ENCODE measurements around the gene PTF1A. TPM values are rescaled to one million over a fixed set of nuclear protein-coding genes. Genes with fewer than 3 reads are reported as not detected.

Gene PTF1A
- total and polyA plus RNA-seq, 9 of the 15 experiments (the other 6 are each of a cell fraction or from before 2014, with no cell fraction given), result not detected

- no peak for TF ChIP-seq IRF1 (CRISPR knock-in tag; IDR thresholded peaks at IDR 0.05; ENCODE audit: borderline replicate concordance)
- no peak for TF ChIP-seq HIVEP1 (CRISPR knock-in tag; IDR thresholded peaks at IDR 0.05)
- TF ChIP-seq TGIF2 (CRISPR knock-in tag; IDR thresholded peaks at IDR 0.05), result no peak
- TF ChIP-seq XRCC3 (IDR thresholded peaks at IDR 0.05), result no peak
- TF ChIP-seq AFF1 (IDR thresholded peaks at IDR 0.05; ENCODE audit: low read depth in 1 of 2, partially characterized antibody in 2 of 2), result no peak
- TF ChIP-seq NR2C1 (IDR thresholded peaks at IDR 0.05), result no peak
- TF ChIP-seq NR2C1 (tag; IDR thresholded peaks at IDR 0.05), result no peak
- H2AFZ ChIP-seq (ENCODE audit: low read depth, low read length), result no peak overlapping the region
- H3K9me1 ChIP-seq (ENCODE audit: control insufficient read depth, insufficient read depth, low read length), result no peaks in the 10 kb centered on the region
- ChIA-PET CTCF (ENCODE audit: low intra/inter-chr PET ratio) (no interaction called here), POLR2A (no interaction called here)
- H3K27ac ChIP-seq (ENCODE audit: extremely low read depth, low read depth, low read length), result no peak overlapping the region
- no peak overlapping the region for H3K4me2 ChIP-seq (ENCODE audit: insufficient read depth, low read length)
- no peaks in the 10 kb centered on the region for H3K4me1 ChIP-seq (replicated peaks in 1 of 2; ENCODE audit: control insufficient read depth in 2 of 2, insufficient read depth in 2 of 2, low read length in 2 of 2)
- H3K9me3 ChIP-seq (replicated peaks; ENCODE audit: control insufficient read depth, insufficient read depth, low read depth, low read length), result no peaks in the 10 kb centered on the region
- DNase-seq (ENCODE audit: extremely low read depth in 1 of 4, low spot score in 3 of 4), result no peak
- H3K27me3 ChIP-seq (ENCODE audit: control insufficient read depth in 2 of 2, insufficient read depth in 2 of 2, low read length in 2 of 2), result peaks cover 4 to 28% of the 10 kb centered on the region in 2 experiments; a peak in 3 of 5 replicates
- no peak for FAIRE-seq
- 3% methylated on average over 10 of the region's 10 CpGs for WGBS (ENCODE audit: insufficient coverage, low coverage, missing lambda C conversion rate)
- ATAC-seq, result no peak; the same call in 2 of the 3 replicates
- no TSS peak for BruUV-seq (replicated peaks)
- in situ Hi-C loops (cut with MboI), result no loop called here
- H3K9ac ChIP-seq (ENCODE audit: insufficient read depth in 1 of 2, low read depth in 2 of 2, low read length in 2 of 2), result no peak overlapping the region
- intact Hi-C loops (cut with micrococcal nuclease), result no loop called here
- no peaks in the 10 kb centered on the region for H3K79me2 ChIP-seq (ENCODE audit: control insufficient read depth, insufficient read depth, low read length)
- no peaks in the 10 kb centered on the region for H3K36me3 ChIP-seq (ENCODE audit: control insufficient read depth, insufficient read depth, low read length)
- H3K4me3 ChIP-seq, result no peak overlapping the region
- H4K20me1 ChIP-seq (replicated peaks; ENCODE audit: control insufficient read depth, insufficient read depth, low read length), result no peaks in the 10 kb centered on the region; the same call in 1 of the 2 replicates
These were observed 12.7 kb downstream of the PTF1A start for GRCh38 chr10:23204773-23205172.
